C4-2B (cell line): Measurements from ENCODE around the gene METAP1D.

Experiments
- CTCF ChIP-seq: fragments of 450-650 bp; conservative IDR thresholded peaks from 2 replicates; pipeline ENCODE4 v1.5.1; 2017; ENCODE audit warnings: mild to moderate bottlenecking
- ZFX ChIP-seq: fragments of 450-650 bp; IDR thresholded peaks from 2 replicates; pipeline ENCODE4 v1.6.1; 2017

GRCh38 chr2:172080641-172081220 is 81.0 kb downstream of the METAP1D start:
- TF ChIP-seq CTCF: no peak
- TF ChIP-seq ZFX: no peak
